HepG2 (cell line): ENCODE measurements around the gene TULP3. TPM values are rescaled to one million over a fixed set of nuclear protein-coding genes. Genes with fewer than 3 reads are reported as not detected.

Experiments used
- ATF1 ChIP-seq: IDR thresholded peaks from 2 replicates; pipeline ENCODE4 v1.6.1; 2016; ENCODE audit warnings: mild to moderate bottlenecking, control low read depth
- BCL6 ChIP-seq: IDR thresholded peaks from 2 replicates; pipeline ENCODE4 v1.6.1; 2016; ENCODE audit warnings: missing genetic modification reagents, missing compliant biosample characterization
- CERS6 ChIP-seq: sonication (generic); formaldehyde crosslinking; IDR thresholded peaks from 2 replicates; pipeline ENCODE4 v1.5.0; 2020; ENCODE audit warnings: missing genetic modification reagents
- HNF4A ChIP-seq: sonication (generic); formaldehyde crosslinking; IDR thresholded peaks from 2 replicates; pipeline ENCODE4 v1.4.0; 2020; ENCODE audit warnings: missing genetic modification reagents
- HOMEZ ChIP-seq: IDR thresholded peaks from 2 replicates; pipeline ENCODE4 v1.6.1; 2016; ENCODE audit warnings: low read depth
- KAT8 ChIP-seq: IDR thresholded peaks from 2 replicates; pipeline ENCODE4 v1.6.1; 2016; ENCODE audit warnings: missing genetic modification reagents, missing compliant biosample characterization
- PTBP1 ChIP-seq: fragments of 200-400 bp; formaldehyde crosslinking; IDR thresholded peaks from 2 replicates; pipeline ENCODE4 v1.6.1; 2018; ENCODE audit warnings: low read length, low read depth; ENCODE audit not compliant: poor library complexity, severe bottlenecking
- SALL2 ChIP-seq: sonication (generic); formaldehyde crosslinking; IDR thresholded peaks from 2 replicates; pipeline ENCODE4 v1.8.1; 2023; ENCODE audit warnings: mild to moderate bottlenecking, missing genetic modification reagents, inconsistent platforms
- SNAI1 ChIP-seq: sonication (generic); formaldehyde crosslinking; IDR thresholded peaks from 2 replicates; pipeline ENCODE4 v1.5.0; 2020; ENCODE audit warnings: mild to moderate bottlenecking, missing genetic modification reagents, borderline replicate concordance
- TERF1 ChIP-seq: sonication (generic); formaldehyde crosslinking; IDR thresholded peaks from 2 replicates; pipeline ENCODE4 v1.8.0; 2022; ENCODE audit warnings: mild to moderate bottlenecking, missing genetic modification reagents, moderate library complexity
- THAP8 ChIP-seq: sonication (generic); formaldehyde crosslinking; IDR thresholded peaks from 2 replicates; pipeline ENCODE4 v1.5.1; 2020; ENCODE audit warnings: missing genetic modification reagents, mild to moderate bottlenecking, borderline replicate concordance
- ZGPAT ChIP-seq: IDR thresholded peaks from 2 replicates; pipeline ENCODE4 v1.6.1; 2016; ENCODE audit warnings: mild to moderate bottlenecking
- ZNF17 ChIP-seq: sonication (generic); formaldehyde crosslinking; IDR thresholded peaks from 2 replicates; pipeline ENCODE4 v1.5.0; 2020; ENCODE audit warnings: mild to moderate bottlenecking, missing genetic modification reagents
- ZNF503 ChIP-seq: sonication (generic); formaldehyde crosslinking; IDR thresholded peaks from 2 replicates; pipeline ENCODE4 v1.4.0; 2020; ENCODE audit warnings: missing genetic modification reagents
- ZNF512B ChIP-seq: sonication (generic); formaldehyde crosslinking; IDR thresholded peaks from 2 replicates; pipeline ENCODE4 v1.5.1; 2020; ENCODE audit warnings: missing genetic modification reagents, mild to moderate bottlenecking, borderline replicate concordance
- ZNF557 ChIP-seq: sonication (generic); formaldehyde crosslinking; IDR thresholded peaks from 2 replicates; pipeline ENCODE4 v1.4.0; 2020; ENCODE audit warnings: missing genetic modification reagents
- ZNF746 ChIP-seq: sonication (generic); formaldehyde crosslinking; IDR thresholded peaks from 2 replicates; pipeline ENCODE4 v1.8.0; 2022; ENCODE audit warnings: mild to moderate bottlenecking, missing genetic modification reagents
- ZNF75D ChIP-seq: sonication (generic); formaldehyde crosslinking; IDR thresholded peaks from 2 replicates; pipeline ENCODE4 v1.8.1; 2023; ENCODE audit warnings: missing genetic modification reagents, mild to moderate bottlenecking, borderline replicate concordance
- ZNF773 ChIP-seq: sonication (generic); formaldehyde crosslinking; IDR thresholded peaks from 2 replicates; pipeline ENCODE4 v1.4.0; 2020; ENCODE audit warnings: missing genetic modification reagents, borderline replicate concordance
- polyA plus RNA-seq, 8 experiments: library from polyadenylated mRNA; depleted of rRNA in 3 of 8; stranded (reverse) in 7 of 8; unstranded in 1 of 8; fragments of >200 nt; fragmentation: Illumina TruSeq in 4 of 8; extraction: Trizol in 4 of 8; gene quantifications; 2 replicates each; pipeline versions ENCODE4 v1.2.1 to v1.2.3, GENCODE V29; 2011 to 2016; ENCODE audit warnings: low read depth in 4 of 8, missing spikeins in 1 of 8, mixed read lengths in 1 of 8; ENCODE audit not compliant: insufficient read depth in 1 of 8
- total RNA-seq, 5 experiments: library from RNA; depleted of rRNA; stranded (reverse); fragments of >200 nt; fragmentation: Illumina TruSeq; extraction: Trizol; gene quantifications; 2 replicates each; pipeline ENCODE4 v1.2.3, GENCODE V29; 2016; ENCODE audit warnings: low read depth in 1 of 5

The TULP3 gene
- total and polyA plus RNA-seq, 2 of the 13 experiments (the other 11 are each of a cell fraction or from before 2014, with no cell fraction given), result 11.2 to 13.2 TPM

GRCh38 chr12:2959192-2959504 lies 68.5 kb downstream of the TULP3 start, which contains the start of gene TEAD4 (continued):
- no peak for TF ChIP-seq HOMEZ (CRISPR knock-in tag)
- TF ChIP-seq THAP8, result no peak; the same call in 1 of the 2 replicates
- TF ChIP-seq ZNF75D (CRISPR knock-in tag), result no peak
- no peak for TF ChIP-seq TERF1 (CRISPR knock-in tag)
- peak; percentile 77; the same call in 1 of the 2 replicates for TF ChIP-seq ZNF746 (CRISPR knock-in tag)
- TF ChIP-seq ZNF512B (CRISPR knock-in tag), result no peak
- no peak for TF ChIP-seq ZNF17 (CRISPR knock-in tag)
- no peak for TF ChIP-seq ZGPAT
- no peak for TF ChIP-seq ATF1 (CRISPR knock-in tag)
- no peak for TF ChIP-seq HNF4A (CRISPR knock-in tag)
- peak; percentile 9; the same call in 1 of the 2 replicates for TF ChIP-seq ZNF773 (CRISPR knock-in tag)
- TF ChIP-seq PTBP1, result no peak
- TF ChIP-seq CERS6, result no peak
- TF ChIP-seq BCL6 (CRISPR knock-in tag), result peak; percentile 50; the same call in 1 of the 2 replicates
- no peak for TF ChIP-seq ZNF557 (CRISPR knock-in tag)
- no peak for TF ChIP-seq KAT8 (CRISPR knock-in tag)
- no peak for TF ChIP-seq SALL2 (CRISPR knock-in tag)
- TF ChIP-seq SNAI1 (CRISPR knock-in tag), result no peak
- no peak for TF ChIP-seq ZNF503 (CRISPR knock-in tag)
